Transverse colon (tissue), 4 donors: ENCODE results near the gene TRMU. TPM values are rescaled to one million over a fixed set of nuclear protein-coding genes. Genes with fewer than 3 reads are reported as not detected.

Source experiments
- DNase-seq: peaks from one replicate; pipeline ENCODE4 v3.0.0-alpha.2; 2019
- H3K27ac ChIP-seq, 4 donors: fragments of 200-600 bp; sonication (generic); 2 replicates each; pipeline ENCODE4 v1.5.1; 2016 to 2018; ENCODE audit warnings: inconsistent platforms in 4 of 4
- H3K27me3 ChIP-seq: fragments of 200-600 bp; sonication (generic); 2 replicates; pipeline ENCODE4 v1.5.1; 2017; ENCODE audit warnings: inconsistent platforms
- H3K36me3 ChIP-seq, 4 donors: fragments of 200-600 bp; sonication (generic); 2 replicates each; pipeline ENCODE4 v1.5.1; 2017 to 2019; ENCODE audit warnings: inconsistent platforms in 4 of 4
- H3K4me1 ChIP-seq, 4 donors: fragments of 200-600 bp; sonication (generic); 2 replicates each; pipeline ENCODE4 v1.5.1; 2017 to 2020; ENCODE audit warnings: inconsistent platforms in 4 of 4
- H3K4me3 ChIP-seq, 4 donors: fragments of 200-600 bp; sonication (generic); 1 replicate in 1 of 4; 2 replicates in 3 of 4; pipeline versions ENCODE4 v1.5.1 to v1.6.1; 2017 to 2019; ENCODE audit warnings: inconsistent platforms in 4 of 4
- H3K9me3 ChIP-seq, 2 donors: fragments of 200-600 bp; sonication (generic); 2 replicates each; pipeline ENCODE4 v1.5.1; 2017 to 2019; ENCODE audit warnings: inconsistent platforms in 2 of 2
- CTCF ChIP-seq, 5 experiments: fragments of 200-600 bp in 3 of 5; fragments of 450-650 bp in 2 of 5; sonication (generic) in 3 of 5; IDR thresholded peaks; 1 replicate in 2 of 5; 2 replicates in 3 of 5; pipeline ENCODE4 v1.5.1; 2016 to 2017; ENCODE audit warnings: antibody characterized with exemption in 5 of 5, inconsistent platforms in 3 of 5, mild to moderate bottlenecking in 2 of 5, moderate library complexity in 1 of 5
- EP300 ChIP-seq: sonication (generic); formaldehyde crosslinking; IDR thresholded peaks from one replicate; pipeline ENCODE4 v1.6.1; 2017; ENCODE audit warnings: antibody characterized with exemption, low read depth
- POLR2A ChIP-seq: fragments of 450-650 bp; IDR thresholded peaks from one replicate; pipeline ENCODE4 v1.6.1; 2016; ENCODE audit warnings: antibody characterized with exemption, mild to moderate bottlenecking, moderate library complexity
- POLR2AphosphoS5 ChIP-seq, 3 donors: sonication (generic); formaldehyde crosslinking; IDR thresholded peaks; one replicate each; pipeline ENCODE4 v1.6.1; 2016; ENCODE audit warnings: antibody characterized with exemption in 3 of 3
- WGBS, 2 donors: methylation state at CpG; one replicate each; pipeline ENCODE4 v1.1.5; 2018; ENCODE audit warnings: low coverage in 1 of 2; 5-methylcytosine and 5-hydroxymethylcytosine counted together
- in situ Hi-C, 4 donors: fragments of 200-750 bp; cut with MboI; loops; one replicate each; pipeline versions ENCODE4 v1.15.0 to v1.15.1; 2017; ENCODE audit warnings: low sequenced_read_pairs in 3 of 4, low pct_ligation_motif_present in 1 of 4, low pct_unique_long_range_greater_than_20kb in 1 of 4
- intact Hi-C: fragments of 100-400 bp; cut with DNase I; formaldehyde crosslinking; loops from one replicate; pipeline ENCODE4 v1.15.1; 2023; ENCODE audit warnings: low total_unique reads
- total RNA-seq, 4 donors: library from RNA; depleted of rRNA; stranded (reverse); fragments of >200 nt; gene quantifications; one replicate each; pipeline ENCODE4 v1.1.0, GENCODE V29; 2016

The TRMU gene
- total RNA-seq, 4 donors from 2014 or later: 33.7 to 90.0 (median 38.5) TPM

DNA sequence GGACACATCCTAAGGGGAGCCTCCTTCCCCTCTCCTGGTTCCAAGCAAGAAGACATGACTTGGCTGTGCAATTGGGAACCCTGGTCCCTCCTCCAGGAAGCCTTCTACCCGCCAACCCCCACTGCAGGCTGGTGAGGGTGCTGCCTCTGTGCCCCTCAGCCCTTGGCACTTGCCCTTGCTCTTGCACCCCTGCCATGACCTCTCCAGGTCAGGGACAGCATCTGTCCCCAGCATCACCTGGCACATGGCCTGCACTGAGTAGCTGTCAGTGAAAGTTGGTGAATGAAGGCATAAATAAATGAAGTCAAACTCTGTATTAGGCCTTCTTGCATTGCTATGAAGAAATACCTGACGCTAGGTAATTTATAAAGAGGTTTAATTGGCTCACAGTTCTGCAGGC, 40.7 kb upstream of the TRMU start:
- Histone ChIP-seq H3K4me3 (no peak overlapping the region), H3K36me3 (peaks cover 0 to 15% (median 6%) of the 10 kb centered on the region in 4 donors), H3K4me1 (peaks cover 16 to 22% (median 17%) of the 10 kb centered on the region in 4 donors), H3K9me3 (no peaks in the 10 kb centered on the region), H3K27ac (no peak overlapping the region), H3K27me3 (no peaks in the 10 kb centered on the region)
- DNase-seq: no peak
- TF ChIP-seq POLR2AphosphoS5 (IDR thresholded peaks at IDR 0.05) (peak in 1 of 3 donors; percentile 32), POLR2A (no peak), CTCF (IDR thresholded peaks at IDR 0.05) (no peak), EP300 (no peak)
- in situ Hi-C loops (loop anchor here in 1 of 4 donors (10.0 kb wide), 1 partner anchor 150 kb away; no protein-coding TSS in a partner anchor), intact Hi-C loops (no loop called here)
- WGBS, 2 donors: 90% methylated on average over 2 of the region's 2 CpGs; no CpG with 5 or more reads in 1 of the 2 donors

DNA sequence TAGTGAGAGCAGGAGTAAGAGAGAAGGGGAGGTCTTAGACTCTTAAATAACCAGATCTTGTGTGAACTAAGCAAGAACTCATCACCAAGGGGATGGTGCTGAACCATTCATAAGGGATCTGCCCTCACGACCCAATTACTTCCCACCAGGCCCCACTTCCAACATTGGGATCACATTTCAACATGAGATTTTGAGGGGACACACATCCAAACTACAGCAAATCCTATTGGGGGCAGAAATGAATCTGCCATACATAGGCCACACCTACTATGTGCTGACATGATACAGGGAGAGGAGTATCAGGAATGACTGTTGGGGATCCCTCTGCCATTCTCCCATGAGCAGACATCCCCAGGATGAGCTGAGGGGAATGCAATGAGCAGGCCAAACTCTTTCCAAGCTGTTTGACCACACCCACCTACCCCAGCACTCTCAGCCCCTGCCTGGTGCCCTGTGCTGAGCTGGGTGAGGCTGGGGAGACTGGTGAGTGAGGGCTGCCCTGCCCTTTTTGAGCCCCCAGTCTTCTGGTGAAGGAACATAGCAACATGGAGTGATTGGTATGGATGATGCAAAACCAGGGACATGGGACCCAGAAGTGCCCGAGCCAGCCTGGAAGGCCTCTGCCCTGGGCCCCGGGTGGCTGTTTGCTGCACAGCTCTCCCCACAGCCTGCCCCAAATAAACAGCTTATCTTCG, 40.1 kb upstream of the TRMU start:
- no peak for DNase-seq
- no peak for TF ChIP-seq CTCF (IDR thresholded peaks at IDR 0.05)
- TF ChIP-seq POLR2AphosphoS5 (IDR thresholded peaks at IDR 0.05): no peak
- no peak for TF ChIP-seq EP300
- TF ChIP-seq POLR2A: no peak
- in situ Hi-C loops (loop anchor here in 1 of 4 donors (10.0 kb wide), 1 partner anchor 151 kb away; no protein-coding TSS in a partner anchor), intact Hi-C loops (no loop called here)
- H3K4me1 ChIP-seq: peaks cover 16 to 22% (median 17%) of the 10 kb centered on the region in 4 donors
- WGBS, 2 donors: 65% methylated on average over 3 of the region's 4 CpGs; no CpG with 5 or more reads in 1 of the 2 donors
- H3K27ac ChIP-seq: peak overlapping the region; percentile 93 to 97 (median 94)
- peaks cover 0 to 15% (median 6%) of the 10 kb centered on the region in 4 donors for H3K36me3 ChIP-seq
- H3K27me3 ChIP-seq: no peaks in the 10 kb centered on the region
- peak overlapping the region in 2 of 4 donors; percentile 48 to 65 for H3K4me3 ChIP-seq
- no peaks in the 10 kb centered on the region for H3K9me3 ChIP-seq

GRCh38 chr22:46296257-46297150, 39.0 kb upstream of the TRMU start, which contains the start of gene GTSE1:
GTSE1 (plus strand) TSS chr22:46296870; CDS start chr22:46297401, 531 bp downstream.
- DNase-seq: peak; percentile 98
- in situ Hi-C loops: loop anchor here in 1 of 4 donors (10.0 kb wide), 1 partner anchor 152 kb away; no protein-coding TSS in a partner anchor
- H3K4me3 ChIP-seq: peak within 1 kb of the TSS; percentile 28 to 65 (median 51)
- H3K9me3 ChIP-seq: no peaks in the 10 kb centered on the region
- no peaks in the 10 kb centered on the region for H3K27me3 ChIP-seq
- peaks cover 0 to 15% (median 5%) of the 10 kb centered on the region in 4 donors for H3K36me3 ChIP-seq
- intact Hi-C loops: no loop called here
- 1% methylated on average over 54 of the region's 76 CpGs; no CpG with 5 or more reads in 1 of the 2 donors for WGBS, 2 donors
- TF ChIP-seq POLR2A (peak; percentile 74), EP300 (no peak), CTCF (IDR thresholded peaks at IDR 0.05) (peak in 2 of 5 experiments; percentile 25 to 29), POLR2AphosphoS5 (IDR thresholded peaks at IDR 0.05) (peak; percentile 62 to 88 (median 83))
- peak within 1 kb of the TSS; percentile 93 to 97 (median 94) for H3K27ac ChIP-seq
- H3K4me1 ChIP-seq: peaks cover 16 to 22% (median 17%) of the 10 kb centered on the region in 4 donors
